OCI-M2 (cell line): ENCODE data around the gene RPL7L1.
A peak's percentile ranks its signal among the peaks of the same experiment; 100 is the strongest.
"Not testable (repeated sequence)": the region's sequence is repeated elsewhere in the genome, so short reads cannot be mapped to it uniquely, and the experiment has no call there.

ENCODE experiments used
- DNase-seq: peaks from one replicate; lab custom pipeline; 2025; ENCODE audit not compliant: unreplicated experiment; lab: John Stamatoyannopoulos, UW

The RPL7L1 gene

GRCh38 chr6:42890311-42891198 is 11.1 kb downstream of the RPL7L1 start:
- no peak for DNase-seq

GRCh38 chr6:42891199-42891722 is 11.8 kb downstream of the RPL7L1 start:
- DNase-seq: no peak

GRCh38 chr6:42894041-42894828 is 14.8 kb downstream of the RPL7L1 start:
- peak; percentile 67 for DNase-seq

GRCh38 chr6:42896178-42896719 is 16.8 kb downstream of the RPL7L1 start:
- no peak for DNase-seq

- peak; percentile 82 for DNase-seq
These were observed 19.5 kb downstream of the RPL7L1 start for GRCh38 chr6:42898891-42899361.

- DNase-seq: no peak
These were observed 20.5 kb downstream of the RPL7L1 start for GRCh38 chr6:42899871-42900270.

GRCh38 chr6:42901538-42901957 is 22.1 kb downstream of the RPL7L1 start:
- DNase-seq: peak; percentile 74

- not testable (repeated sequence) for DNase-seq
These were observed 23.2 kb downstream of the RPL7L1 start for GRCh38 chr6:42902429-42903263.

GRCh38 chr6:42904467-42904866 is 25.1 kb downstream of the RPL7L1 start:
- no peak for DNase-seq

GRCh38 chr6:42907336-42907735 is 27.9 kb downstream of the RPL7L1 start:
- no peak for DNase-seq

GRCh38 chr6:42909835-42910234 is 30.4 kb downstream of the RPL7L1 start:
- DNase-seq: no peak

- DNase-seq: no peak
These were observed 32.0 kb downstream of the RPL7L1 start for GRCh38 chr6:42911171-42912021.

GRCh38 chr6:42914546-42914945 is 35.1 kb downstream of the RPL7L1 start:
- no peak for DNase-seq

GRCh38 chr6:42915732-42916131 is 36.3 kb downstream of the RPL7L1 start, which contains the start of gene PTCRA:
TSS of gene PTCRA (plus strand) at chr6:42916053. CDS start at chr6:42916070, 17 bp downstream.
- no peak for DNase-seq

- DNase-seq: no peak
These were observed 36.9 kb downstream of the RPL7L1 start for GRCh38 chr6:42916288-42916687.

GRCh38 chr6:42921801-42922200 is 42.4 kb downstream of the RPL7L1 start:
- DNase-seq: no peak

GRCh38 chr6:42923666-42924065 is 44.2 kb downstream of the RPL7L1 start:
- DNase-seq: no peak

- DNase-seq: no peak
These were observed 45.9 kb downstream of the RPL7L1 start for GRCh38 chr6:42925248-42925857.
